ENCODE data around the gene LUZP2.

The LUZP2 gene

DNA sequence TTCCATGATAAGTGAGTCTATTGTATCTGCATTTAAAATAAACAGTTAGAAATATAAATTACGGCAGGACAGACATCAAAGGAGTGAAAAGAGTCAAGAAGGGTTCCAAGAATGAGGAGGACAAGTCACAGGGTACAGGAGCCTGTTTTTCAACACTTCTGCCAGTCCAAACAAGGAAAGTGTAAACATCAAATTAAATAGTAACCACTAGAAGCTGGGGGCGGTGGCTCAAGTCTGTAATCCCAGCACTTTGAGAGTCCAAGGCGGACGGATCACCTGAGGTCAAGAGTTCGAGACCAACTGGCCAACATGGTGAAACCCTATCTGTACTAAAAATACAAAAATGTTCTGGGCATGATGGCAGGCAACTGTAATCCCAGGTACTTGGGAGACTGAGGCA lies 219.6 kb downstream of the LUZP2 start:
- no peak for DNase-seq (ENCODE audit: low spot score)

- no peak for DNase-seq (ENCODE audit: low spot score)
Measured at GRCh38 chr11:24723231-24723630, 226.4 kb downstream of the LUZP2 start.

- DNase-seq (ENCODE audit: low spot score) = no peak
Measured at GRCh38 chr11:24731554-24731953, 234.7 kb downstream of the LUZP2 start.

DNA sequence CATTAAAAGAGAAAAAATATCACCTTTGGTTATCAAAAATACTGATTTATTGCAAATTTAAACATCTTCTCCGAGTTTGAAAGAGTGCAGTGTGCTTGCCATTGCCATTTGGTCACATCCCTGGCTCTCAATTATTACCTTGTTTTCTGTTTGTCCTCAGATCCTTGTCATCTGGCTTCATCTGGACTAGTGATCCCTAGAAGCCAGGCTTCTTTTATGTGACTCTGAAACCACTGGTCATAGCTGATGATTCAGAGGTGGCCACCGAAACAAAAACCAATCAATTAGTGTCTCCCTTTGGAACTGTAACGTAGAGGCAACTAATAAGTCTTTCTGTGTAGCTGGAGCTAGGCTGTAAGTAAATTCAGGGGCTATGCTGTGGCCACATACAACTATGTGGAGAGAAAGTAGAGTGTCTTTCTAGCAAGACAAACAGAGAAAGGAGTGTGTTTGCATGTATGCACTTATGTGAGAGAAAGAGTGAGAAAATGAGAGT lies 237.9 kb downstream of the LUZP2 start:
- no peak for DNase-seq (ENCODE audit: low spot score)

DNA sequence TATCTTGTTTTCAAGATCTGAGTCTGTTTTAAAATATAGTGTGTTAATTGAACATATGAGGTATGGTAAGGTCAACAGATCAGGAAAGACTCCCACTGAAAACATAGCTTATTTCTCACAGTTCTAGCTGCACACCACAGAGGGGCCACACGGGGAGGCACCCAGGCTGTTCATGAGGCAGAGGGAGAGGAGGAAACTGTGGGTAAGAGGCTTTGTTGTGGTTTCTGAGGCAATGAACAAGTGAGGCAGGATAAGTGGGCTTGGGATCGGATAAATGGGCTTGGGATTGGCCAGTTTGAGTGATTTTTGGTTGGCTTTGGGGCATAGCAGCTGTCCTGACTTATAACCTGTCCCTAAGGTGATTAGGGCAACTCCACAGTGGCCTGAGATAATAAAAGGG lies 242.1 kb downstream of the LUZP2 start:
- no peak for DNase-seq (ENCODE audit: low spot score)

DNA sequence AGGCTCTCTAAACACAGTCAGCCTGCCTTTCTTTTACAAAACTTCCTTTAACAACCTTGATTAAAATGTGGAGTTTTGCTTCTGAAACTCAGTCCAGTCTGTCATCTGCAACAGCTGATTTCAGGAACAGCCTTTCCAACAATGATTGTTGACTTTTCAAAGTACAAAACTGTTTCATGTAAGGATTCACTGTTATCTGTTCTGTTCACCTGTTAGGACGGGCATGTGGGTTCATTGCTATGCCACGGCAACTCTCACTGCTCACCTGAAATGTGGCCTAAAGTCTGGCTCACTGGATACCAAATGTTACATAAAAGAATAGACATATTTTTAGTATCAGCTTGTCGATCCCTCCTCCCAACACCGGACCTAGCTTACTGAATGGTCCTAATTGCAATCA lies 242.8 kb downstream of the LUZP2 start:
- no peak for DNase-seq (ENCODE audit: low spot score)

DNA sequence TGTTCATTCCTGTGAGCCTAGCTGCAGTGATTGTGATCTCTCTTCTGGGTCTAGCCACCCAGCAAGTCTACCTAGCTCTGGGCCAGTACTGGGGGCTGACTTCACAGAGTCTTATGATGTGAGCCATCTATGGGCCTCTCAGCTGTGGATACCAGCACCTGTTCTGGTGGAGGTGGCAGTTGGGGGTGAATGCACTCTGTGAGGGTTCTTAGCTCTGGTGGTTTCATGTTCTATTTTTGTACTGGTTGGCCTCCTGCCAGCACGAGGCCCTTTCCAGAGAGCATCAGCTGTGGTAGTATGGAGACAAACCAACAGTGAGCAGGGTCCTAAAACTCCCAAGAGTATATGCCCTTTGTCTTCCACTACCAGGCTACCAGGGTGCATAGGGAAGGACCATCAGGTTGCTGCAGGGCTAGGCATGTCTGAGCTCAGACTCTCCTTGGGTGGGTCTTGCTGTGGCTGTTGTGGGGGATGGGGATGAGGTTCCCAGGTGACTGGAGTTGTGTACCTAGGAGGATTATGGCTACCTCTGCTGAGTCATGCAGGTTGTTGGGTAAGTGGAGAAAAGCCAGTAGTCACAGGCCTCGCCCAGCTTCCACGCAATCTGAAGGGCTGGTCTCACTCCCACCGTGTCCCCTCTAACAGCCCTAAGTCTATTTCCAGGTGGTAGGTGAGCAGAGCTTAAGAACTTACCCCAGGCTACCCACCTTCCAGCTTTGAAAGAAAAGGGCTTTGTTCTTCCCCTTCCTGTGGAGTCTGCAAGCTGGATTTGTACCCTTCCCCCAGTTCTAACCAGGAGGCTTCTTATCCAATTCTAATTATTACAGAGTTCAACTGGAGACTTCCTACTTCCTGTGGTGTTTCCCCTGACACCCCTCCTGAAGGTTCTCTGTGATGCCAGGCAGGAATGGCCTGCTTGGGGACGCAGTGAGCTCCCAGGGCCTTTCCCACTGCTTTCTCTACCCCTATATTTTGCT lies 250.7 kb downstream of the LUZP2 start:
- DNase-seq (ENCODE audit: low spot score) = no peak

- no peak for DNase-seq (ENCODE audit: low spot score)
Measured at GRCh38 chr11:24748261-24748660, 251.4 kb downstream of the LUZP2 start.

GRCh38 chr11:24754406-24754805 lies 257.6 kb downstream of the LUZP2 start:
- DNase-seq (ENCODE audit: low spot score) = no peak

GRCh38 chr11:24755260-24755839 lies 258.5 kb downstream of the LUZP2 start:
- no peak for DNase-seq (ENCODE audit: low spot score)

- DNase-seq (ENCODE audit: low spot score) = no peak
Measured at GRCh38 chr11:24759742-24760141, 262.9 kb downstream of the LUZP2 start.

GRCh38 chr11:24760681-24761080 lies 263.8 kb downstream of the LUZP2 start:
- no peak for DNase-seq (ENCODE audit: low spot score)

DNA sequence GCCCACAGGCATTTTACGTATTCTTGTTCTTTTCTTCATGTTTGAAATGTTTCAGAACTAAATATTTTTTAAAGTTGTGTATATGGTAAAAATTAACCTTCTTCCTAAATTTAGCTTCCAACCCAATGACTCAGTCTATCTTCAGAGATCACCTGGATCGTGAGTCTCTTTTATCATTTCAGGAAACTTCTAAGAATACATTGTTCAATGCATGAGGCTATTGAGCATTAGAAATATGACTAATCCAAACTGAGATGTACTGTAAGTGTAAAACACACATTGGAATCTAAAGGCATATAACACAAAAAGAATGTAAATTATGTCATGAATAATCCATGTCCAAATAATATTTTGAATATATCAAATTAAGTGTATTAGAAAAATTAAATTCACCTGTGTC lies 265.2 kb downstream of the LUZP2 start:
- DNase-seq (ENCODE audit: low spot score) = no peak

- no peak for DNase-seq (ENCODE audit: low spot score)
Measured at GRCh38 chr11:24767411-24767810, 270.6 kb downstream of the LUZP2 start.

- no peak for DNase-seq (ENCODE audit: low spot score)
Measured at GRCh38 chr11:24773322-24773721, 276.5 kb downstream of the LUZP2 start.

DNA sequence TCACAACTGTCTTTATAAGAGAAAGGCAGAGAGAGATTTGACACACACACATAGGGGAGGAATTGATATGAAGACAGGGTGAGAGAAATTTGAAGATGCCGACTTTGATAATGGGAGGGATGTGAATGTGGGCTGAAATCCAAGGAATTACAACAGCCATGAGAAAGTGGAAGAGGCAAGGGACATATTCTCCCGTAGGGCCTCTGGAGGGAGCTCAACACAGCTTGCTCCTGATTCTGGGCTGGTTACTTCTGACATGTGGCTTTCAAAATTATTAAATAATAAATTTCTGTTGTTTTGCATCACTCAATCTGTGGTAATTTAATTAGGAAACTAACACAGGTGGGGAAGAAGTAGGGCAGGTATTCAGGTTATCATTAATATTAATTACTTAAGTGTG lies 282.9 kb downstream of the LUZP2 start:
- no peak for DNase-seq (ENCODE audit: low spot score)

- DNase-seq (ENCODE audit: low spot score) = no peak
Measured at GRCh38 chr11:24781288-24781687, 284.4 kb downstream of the LUZP2 start.

- no peak for DNase-seq (ENCODE audit: low spot score)
Measured at GRCh38 chr11:24793479-24793878, 296.6 kb downstream of the LUZP2 start.

DNA sequence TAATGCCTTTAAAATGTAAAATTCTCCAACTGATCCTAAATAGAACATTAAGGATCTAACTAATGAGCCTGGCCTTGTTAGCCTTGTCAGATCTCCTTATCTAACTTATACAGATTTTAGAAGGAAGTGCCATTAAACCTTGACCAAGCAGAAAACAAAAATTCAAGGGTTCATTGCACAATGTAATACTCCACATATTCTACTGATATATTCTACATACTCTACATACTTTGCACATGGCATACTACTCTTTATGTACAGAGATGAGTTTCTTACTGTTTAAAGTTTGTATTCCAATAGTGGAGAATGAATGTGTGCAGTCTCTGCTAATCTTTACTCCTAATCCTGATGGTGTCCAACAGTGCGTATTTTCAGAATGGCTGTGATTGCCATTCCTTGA lies 297.2 kb downstream of the LUZP2 start:
- DNase-seq (ENCODE audit: low spot score) = no peak

DNA sequence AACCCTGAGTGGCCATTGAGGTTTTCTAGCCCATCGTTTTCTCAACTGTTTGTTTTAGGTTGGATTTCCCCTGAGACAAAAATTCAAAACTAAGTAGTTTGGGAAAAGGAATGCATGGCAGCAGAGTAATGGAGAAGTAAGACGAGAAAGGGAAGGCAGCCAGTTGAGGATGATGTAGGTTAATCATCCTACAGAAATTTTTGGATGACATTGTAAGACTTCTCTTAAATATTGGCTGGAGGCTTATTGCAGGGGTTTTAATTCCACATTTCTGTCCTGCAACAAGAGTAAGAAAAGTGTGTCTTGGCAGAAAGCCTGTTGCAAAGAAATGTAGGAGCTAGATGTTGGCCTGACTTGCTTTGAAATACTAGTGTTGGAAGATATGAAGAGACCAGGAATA lies 308.8 kb downstream of the LUZP2 start:
- no peak for DNase-seq (ENCODE audit: low spot score)

GRCh38 chr11:24808173-24808572 lies 311.3 kb downstream of the LUZP2 start:
- no peak for DNase-seq (ENCODE audit: low spot score)

GRCh38 chr11:24819006-24819405 lies 322.2 kb downstream of the LUZP2 start:
- DNase-seq (ENCODE audit: low spot score) = peak; percentile 50

GRCh38 chr11:24819863-24820434 lies 323.1 kb downstream of the LUZP2 start:
- no peak for DNase-seq (ENCODE audit: low spot score)
